Erythroblast (primary cell): Measurements from ENCODE around the gene ZNF646.
A peak's percentile ranks its signal among the peaks of the same experiment; 100 is the strongest.

ENCODE experiments used
- GATA1 ChIP-seq: IDR thresholded peaks from 2 replicates; pipeline ENCODE4 v1.6.1; 2011; ENCODE audit warnings: low read depth, mild to moderate bottlenecking, control low read depth, low read length, moderate library complexity
- POLR2A ChIP-seq: IDR thresholded peaks from 2 replicates; pipeline ENCODE4 v1.6.1; 2011; ENCODE audit warnings: mild to moderate bottlenecking, low read length

GRCh38 chr16:31084584-31085302 is 10.5 kb downstream of the ZNF646 start:
- peak; percentile 4 for TF ChIP-seq POLR2A
- no peak for TF ChIP-seq GATA1
